Transverse colon (tissue), 4 donors: ENCODE results near the gene RANBP9. TPM values are rescaled to one million over a fixed set of nuclear protein-coding genes. Genes with fewer than 3 reads are reported as not detected.

Experiments used
- DNase-seq: peaks from one replicate; pipeline ENCODE4 v3.0.0-alpha.2; 2019
- H3K27ac ChIP-seq, 4 donors: fragments of 200-600 bp; sonication (generic); 2 replicates each; pipeline ENCODE4 v1.5.1; 2016 to 2018; ENCODE audit warnings: inconsistent platforms in 4 of 4
- H3K27me3 ChIP-seq: fragments of 200-600 bp; sonication (generic); 2 replicates; pipeline ENCODE4 v1.5.1; 2017; ENCODE audit warnings: inconsistent platforms
- H3K36me3 ChIP-seq, 4 donors: fragments of 200-600 bp; sonication (generic); 2 replicates each; pipeline ENCODE4 v1.5.1; 2017 to 2019; ENCODE audit warnings: inconsistent platforms in 4 of 4
- H3K4me1 ChIP-seq, 4 donors: fragments of 200-600 bp; sonication (generic); 2 replicates each; pipeline ENCODE4 v1.5.1; 2017 to 2020; ENCODE audit warnings: inconsistent platforms in 4 of 4
- H3K4me3 ChIP-seq, 4 donors: fragments of 200-600 bp; sonication (generic); 1 replicate in 1 of 4; 2 replicates in 3 of 4; pipeline versions ENCODE4 v1.5.1 to v1.6.1; 2017 to 2019; ENCODE audit warnings: inconsistent platforms in 4 of 4
- H3K9me3 ChIP-seq, 2 donors: fragments of 200-600 bp; sonication (generic); 2 replicates each; pipeline ENCODE4 v1.5.1; 2017 to 2019; ENCODE audit warnings: inconsistent platforms in 2 of 2
- EP300 ChIP-seq: sonication (generic); formaldehyde crosslinking; IDR thresholded peaks from one replicate; pipeline ENCODE4 v1.6.1; 2017; ENCODE audit warnings: antibody characterized with exemption, low read depth
- POLR2A ChIP-seq: fragments of 450-650 bp; IDR thresholded peaks from one replicate; pipeline ENCODE4 v1.6.1; 2016; ENCODE audit warnings: antibody characterized with exemption, mild to moderate bottlenecking, moderate library complexity
- POLR2AphosphoS5 ChIP-seq, 3 donors: sonication (generic); formaldehyde crosslinking; IDR thresholded peaks; one replicate each; pipeline ENCODE4 v1.6.1; 2016; ENCODE audit warnings: antibody characterized with exemption in 3 of 3
- WGBS, 2 donors: methylation state at CpG; one replicate each; pipeline ENCODE4 v1.1.5; 2018; ENCODE audit warnings: low coverage in 1 of 2; 5-methylcytosine and 5-hydroxymethylcytosine counted together
- in situ Hi-C, 4 donors: fragments of 200-750 bp; cut with MboI; loops; one replicate each; pipeline versions ENCODE4 v1.15.0 to v1.15.1; 2017; ENCODE audit warnings: low sequenced_read_pairs in 3 of 4, low pct_ligation_motif_present in 1 of 4, low pct_unique_long_range_greater_than_20kb in 1 of 4
- intact Hi-C: fragments of 100-400 bp; cut with DNase I; formaldehyde crosslinking; loops from one replicate; pipeline ENCODE4 v1.15.1; 2023; ENCODE audit warnings: low total_unique reads
- total RNA-seq, 4 donors: library from RNA; depleted of rRNA; stranded (reverse); fragments of >200 nt; gene quantifications; one replicate each; pipeline ENCODE4 v1.1.0, GENCODE V29; 2016
- TF ChIP-seq, protein P1 (sequence below), 5 experiments: fragments of 200-600 bp in 3 of 5; fragments of 450-650 bp in 2 of 5; sonication (generic) in 3 of 5; IDR thresholded peaks; 1 replicate in 2 of 5; 2 replicates in 3 of 5; pipeline ENCODE4 v1.5.1; 2016 to 2017; ENCODE audit warnings: antibody characterized with exemption in 5 of 5, inconsistent platforms in 3 of 5, mild to moderate bottlenecking in 2 of 5, moderate library complexity in 1 of 5

Gene RANBP9
- total RNA-seq, 4 donors from 2014 or later = 17.9 to 40.8 (median 37.4) TPM

DNA sequence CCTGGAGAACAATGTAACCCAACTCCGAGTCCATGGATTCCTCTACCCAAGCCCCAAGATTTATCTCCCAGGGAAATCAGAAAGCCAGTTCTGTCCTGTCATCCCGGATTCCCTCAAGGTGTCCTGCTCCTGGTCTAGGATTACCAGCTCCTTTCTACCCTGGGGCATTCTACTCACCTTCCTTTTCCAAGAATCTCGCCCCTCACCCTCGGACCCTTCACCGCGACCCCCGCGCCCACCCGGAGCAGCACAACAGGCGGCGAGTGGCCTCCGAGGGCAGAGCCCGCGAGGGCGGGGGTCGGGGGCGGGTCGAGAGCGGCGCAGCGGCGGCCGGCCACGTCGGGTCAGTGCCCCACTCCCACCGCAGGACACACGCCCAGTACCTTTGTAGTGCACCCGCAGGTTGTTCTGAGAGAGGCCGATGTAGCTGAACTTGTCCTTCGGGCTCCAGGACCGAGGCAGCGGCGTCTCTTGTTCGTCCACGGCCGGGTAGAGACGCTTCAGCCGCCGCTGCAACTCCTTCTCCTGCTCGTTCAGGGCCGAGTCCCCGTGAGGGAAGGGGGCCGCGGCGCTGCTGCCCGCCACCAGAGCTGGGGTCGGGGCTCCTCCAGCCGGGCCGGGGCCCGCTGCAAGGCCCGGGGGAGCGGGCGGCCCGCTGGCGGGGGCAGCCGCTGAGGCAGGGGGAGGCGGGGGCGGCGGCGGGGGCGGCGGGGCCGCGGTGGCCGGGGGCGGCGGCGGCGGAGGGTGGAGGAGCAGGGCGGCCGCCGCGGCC, 897 bp downstream of the RANBP9 start:
- peaks cover 21 to 39% (median 26%) of the 10 kb centered on the region in 4 donors for H3K4me1 ChIP-seq
- WGBS, 2 donors = 0% methylated on average over 27 of the region's 73 CpGs; no CpG with 5 or more reads in 1 of the 2 donors
- peak; percentile 66 for DNase-seq
- no peaks in the 10 kb centered on the region for H3K36me3 ChIP-seq
- no peaks in the 10 kb centered on the region for H3K9me3 ChIP-seq
- in situ Hi-C loops = no loop called here
- H3K27ac ChIP-seq = peak overlapping the region; percentile 96 to 98 (median 98)
- TF ChIP-seq, protein P1, sequence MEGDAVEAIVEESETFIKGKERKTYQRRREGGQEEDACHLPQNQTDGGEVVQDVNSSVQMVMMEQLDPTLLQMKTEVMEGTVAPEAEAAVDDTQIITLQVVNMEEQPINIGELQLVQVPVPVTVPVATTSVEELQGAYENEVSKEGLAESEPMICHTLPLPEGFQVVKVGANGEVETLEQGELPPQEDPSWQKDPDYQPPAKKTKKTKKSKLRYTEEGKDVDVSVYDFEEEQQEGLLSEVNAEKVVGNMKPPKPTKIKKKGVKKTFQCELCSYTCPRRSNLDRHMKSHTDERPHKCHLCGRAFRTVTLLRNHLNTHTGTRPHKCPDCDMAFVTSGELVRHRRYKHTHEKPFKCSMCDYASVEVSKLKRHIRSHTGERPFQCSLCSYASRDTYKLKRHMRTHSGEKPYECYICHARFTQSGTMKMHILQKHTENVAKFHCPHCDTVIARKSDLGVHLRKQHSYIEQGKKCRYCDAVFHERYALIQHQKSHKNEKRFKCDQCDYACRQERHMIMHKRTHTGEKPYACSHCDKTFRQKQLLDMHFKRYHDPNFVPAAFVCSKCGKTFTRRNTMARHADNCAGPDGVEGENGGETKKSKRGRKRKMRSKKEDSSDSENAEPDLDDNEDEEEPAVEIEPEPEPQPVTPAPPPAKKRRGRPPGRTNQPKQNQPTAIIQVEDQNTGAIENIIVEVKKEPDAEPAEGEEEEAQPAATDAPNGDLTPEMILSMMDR (IDR thresholded peaks at IDR 0.05) = no peak
- no peak for TF ChIP-seq EP300
- peak in 2 of 3 donors; percentile 70 to 73 for TF ChIP-seq POLR2AphosphoS5 (IDR thresholded peaks at IDR 0.05)
- TF ChIP-seq POLR2A = peak; percentile 42
- no peaks in the 10 kb centered on the region for H3K27me3 ChIP-seq
- intact Hi-C loops = loop anchor here (2.0 to 10.0 kb wide), 2 partner anchors 54 to 96 kb away; partner anchors contain the start of gene NOL7
- peak overlapping the region; percentile 63 to 94 (median 84) for H3K4me3 ChIP-seq

DNA sequence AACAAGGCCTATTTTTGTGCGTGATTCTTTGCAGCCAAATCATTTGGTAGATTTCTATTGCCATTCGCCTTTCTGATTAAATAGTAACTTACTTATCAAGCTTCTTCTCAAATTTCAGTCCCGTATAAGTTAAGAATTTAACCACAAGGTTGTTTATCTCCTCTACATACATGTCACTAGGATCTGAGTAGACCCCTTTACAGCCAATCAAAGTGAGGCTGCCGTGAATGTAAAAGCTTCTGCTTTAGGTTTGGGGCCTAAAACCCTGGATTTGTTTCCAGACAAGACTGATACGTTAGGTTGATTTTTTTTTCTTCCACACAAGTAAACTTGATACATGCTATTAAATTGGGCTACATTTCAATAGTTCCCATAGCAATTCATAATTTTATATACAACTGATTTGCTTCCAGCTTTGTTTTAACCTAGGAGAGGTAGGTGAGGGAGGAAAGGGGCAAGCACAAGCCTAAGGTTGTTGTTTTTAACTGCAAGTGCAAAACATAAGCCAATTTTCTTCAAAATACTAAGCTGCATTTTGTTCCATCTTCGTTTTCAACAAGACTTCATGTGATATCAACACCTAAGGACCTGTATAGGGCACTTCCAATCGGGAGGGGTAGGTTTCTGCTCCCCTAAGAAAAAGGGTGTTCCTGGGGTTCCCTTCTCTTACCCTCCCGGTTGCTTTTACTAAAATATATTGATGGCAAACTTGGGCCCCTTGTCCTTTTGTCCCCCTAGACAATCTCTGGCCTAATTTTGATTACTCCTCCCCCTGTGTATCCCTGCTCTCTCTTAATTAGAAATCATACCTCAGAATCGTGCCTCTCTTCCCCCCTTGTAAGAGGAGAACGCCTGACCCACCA, 1.7 kb downstream of the RANBP9 start:
- Histone ChIP-seq H3K27me3 (no peaks in the 10 kb centered on the region), H3K9me3 (no peaks in the 10 kb centered on the region), H3K4me1 (peaks cover 21 to 39% (median 26%) of the 10 kb centered on the region in 4 donors), H3K4me3 (peak overlapping the region; percentile 63 to 94 (median 84)), H3K27ac (peak overlapping the region; percentile 96 to 98 (median 98)), H3K36me3 (no peaks in the 10 kb centered on the region)
- in situ Hi-C loops (no loop called here), intact Hi-C loops (loop anchor here (2.0 to 10.0 kb wide), 2 partner anchors 55 to 95 kb away; partner anchors contain the start of gene NOL7)
- TF ChIP-seq POLR2A = no peak
- TF ChIP-seq EP300 = no peak
- no peak for TF ChIP-seq POLR2AphosphoS5 (IDR thresholded peaks at IDR 0.05)
- TF ChIP-seq, protein P1 (IDR thresholded peaks at IDR 0.05) = no peak
- DNase-seq = no peak
- 2% methylated on average over 8 to 10 of the region's 10 CpGs for WGBS, 2 donors

DNA sequence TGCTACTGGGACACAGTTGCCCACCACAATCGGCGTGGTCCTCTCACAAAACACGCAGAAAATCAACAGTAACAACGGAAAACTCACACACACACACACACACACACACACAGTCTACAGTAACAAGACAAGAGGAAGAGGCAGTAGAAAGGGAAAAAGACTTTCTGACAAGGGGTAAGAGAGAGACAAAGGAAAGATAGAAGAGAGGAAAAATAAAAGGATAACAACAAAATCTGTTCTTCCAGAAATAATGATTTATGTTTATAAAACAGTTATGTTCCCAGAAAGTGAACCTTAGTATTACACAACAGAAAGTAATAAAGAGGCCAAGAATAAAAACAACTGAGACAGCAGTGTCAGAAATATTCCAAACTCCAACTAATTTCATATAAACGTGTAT, 2.9 kb downstream of the RANBP9 start:
- WGBS, 2 donors = 0 to 5% methylated on average over 4 to 5 of the region's 5 CpGs
- Histone ChIP-seq H3K27ac (peak overlapping the region; percentile 96 to 98 (median 98)), H3K9me3 (no peaks in the 10 kb centered on the region), H3K4me1 (peaks cover 22 to 49% (median 27%) of the 10 kb centered on the region in 4 donors), H3K36me3 (no peaks in the 10 kb centered on the region), H3K4me3 (peak overlapping the region in 3 of 4 donors; percentile 82 to 94 (median 85)), H3K27me3 (no peaks in the 10 kb centered on the region)
- DNase-seq = no peak
- in situ Hi-C loops = no loop called here
- TF ChIP-seq POLR2AphosphoS5 (IDR thresholded peaks at IDR 0.05) = no peak
- TF ChIP-seq, protein P1 (IDR thresholded peaks at IDR 0.05) = no peak
- TF ChIP-seq POLR2A = no peak
- TF ChIP-seq EP300 = no peak
- intact Hi-C loops = no loop called here

DNA sequence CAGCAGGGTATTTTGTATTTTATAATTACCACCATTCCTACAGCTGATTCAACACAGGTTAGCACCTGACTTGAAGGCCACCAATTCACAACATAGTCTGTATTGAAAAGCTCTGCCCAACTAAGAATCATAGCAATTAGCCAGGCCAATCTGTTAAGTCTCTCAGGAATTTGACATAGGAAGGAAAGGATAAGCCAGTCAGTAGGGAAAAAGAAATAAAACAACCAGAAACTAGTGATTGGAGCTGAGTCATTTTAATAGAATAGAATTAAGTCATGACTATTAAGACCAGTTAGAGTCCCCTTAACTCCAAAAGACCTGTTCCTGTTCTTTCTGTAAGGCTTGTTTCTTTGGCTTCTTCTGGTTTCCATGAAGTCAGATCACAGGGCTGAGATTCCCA, 8.1 kb downstream of the RANBP9 start:
- no peaks in the 10 kb centered on the region for H3K27me3 ChIP-seq
- H3K36me3 ChIP-seq = no peaks in the 10 kb centered on the region
- H3K9me3 ChIP-seq = no peaks in the 10 kb centered on the region
- in situ Hi-C loops (no loop called here), intact Hi-C loops (no loop called here)
- H3K4me1 ChIP-seq = peaks cover 14 to 49% (median 22%) of the 10 kb centered on the region in 4 donors
- H3K4me3 ChIP-seq = no peak overlapping the region
- TF ChIP-seq POLR2A (no peak), POLR2AphosphoS5 (IDR thresholded peaks at IDR 0.05) (no peak), EP300 (no peak)
- TF ChIP-seq, protein P1 (IDR thresholded peaks at IDR 0.05) = no peak
- no peak overlapping the region for H3K27ac ChIP-seq
- DNase-seq = no peak
